ENCODE measurements around the gene SLC37A1.

- TF ChIP-seq, protein P1, sequence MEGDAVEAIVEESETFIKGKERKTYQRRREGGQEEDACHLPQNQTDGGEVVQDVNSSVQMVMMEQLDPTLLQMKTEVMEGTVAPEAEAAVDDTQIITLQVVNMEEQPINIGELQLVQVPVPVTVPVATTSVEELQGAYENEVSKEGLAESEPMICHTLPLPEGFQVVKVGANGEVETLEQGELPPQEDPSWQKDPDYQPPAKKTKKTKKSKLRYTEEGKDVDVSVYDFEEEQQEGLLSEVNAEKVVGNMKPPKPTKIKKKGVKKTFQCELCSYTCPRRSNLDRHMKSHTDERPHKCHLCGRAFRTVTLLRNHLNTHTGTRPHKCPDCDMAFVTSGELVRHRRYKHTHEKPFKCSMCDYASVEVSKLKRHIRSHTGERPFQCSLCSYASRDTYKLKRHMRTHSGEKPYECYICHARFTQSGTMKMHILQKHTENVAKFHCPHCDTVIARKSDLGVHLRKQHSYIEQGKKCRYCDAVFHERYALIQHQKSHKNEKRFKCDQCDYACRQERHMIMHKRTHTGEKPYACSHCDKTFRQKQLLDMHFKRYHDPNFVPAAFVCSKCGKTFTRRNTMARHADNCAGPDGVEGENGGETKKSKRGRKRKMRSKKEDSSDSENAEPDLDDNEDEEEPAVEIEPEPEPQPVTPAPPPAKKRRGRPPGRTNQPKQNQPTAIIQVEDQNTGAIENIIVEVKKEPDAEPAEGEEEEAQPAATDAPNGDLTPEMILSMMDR (IDR thresholded peaks at IDR 0.05): no peak
- TF ChIP-seq POLR2A (IDR thresholded peaks at IDR 0.05): no peak
These were observed 37.9 kb upstream of the SLC37A1 start for GRCh38 chr21:42475526-42476387.

Data from uterus (tissue), 2 donors.